OCI-LY7 (cell line): ENCODE measurements around the gene COL18A1.

Experiments
- EZH2phosphoT487 ChIP-seq: fragments of 200-600 bp; sonication (generic); IDR thresholded peaks from 2 replicates; pipeline ENCODE4 v1.6.1; 2018; ENCODE audit warnings: low read depth, borderline replicate concordance, mild to moderate bottlenecking, mixed run types, antibody characterized with exemption, low read length, moderate library complexity, mixed read lengths
- TF ChIP-seq, protein P1 (sequence below): fragments of 200-600 bp; sonication (generic); conservative IDR thresholded peaks from 2 replicates; pipeline ENCODE4 v1.5.1; 2014; ENCODE audit warnings: mild to moderate bottlenecking, antibody characterized with exemption, low read length, moderate library complexity, mixed read lengths

GRCh38 chr21:45494851-45495680, 90.1 kb downstream of the COL18A1 start:
- TF ChIP-seq, protein P1, sequence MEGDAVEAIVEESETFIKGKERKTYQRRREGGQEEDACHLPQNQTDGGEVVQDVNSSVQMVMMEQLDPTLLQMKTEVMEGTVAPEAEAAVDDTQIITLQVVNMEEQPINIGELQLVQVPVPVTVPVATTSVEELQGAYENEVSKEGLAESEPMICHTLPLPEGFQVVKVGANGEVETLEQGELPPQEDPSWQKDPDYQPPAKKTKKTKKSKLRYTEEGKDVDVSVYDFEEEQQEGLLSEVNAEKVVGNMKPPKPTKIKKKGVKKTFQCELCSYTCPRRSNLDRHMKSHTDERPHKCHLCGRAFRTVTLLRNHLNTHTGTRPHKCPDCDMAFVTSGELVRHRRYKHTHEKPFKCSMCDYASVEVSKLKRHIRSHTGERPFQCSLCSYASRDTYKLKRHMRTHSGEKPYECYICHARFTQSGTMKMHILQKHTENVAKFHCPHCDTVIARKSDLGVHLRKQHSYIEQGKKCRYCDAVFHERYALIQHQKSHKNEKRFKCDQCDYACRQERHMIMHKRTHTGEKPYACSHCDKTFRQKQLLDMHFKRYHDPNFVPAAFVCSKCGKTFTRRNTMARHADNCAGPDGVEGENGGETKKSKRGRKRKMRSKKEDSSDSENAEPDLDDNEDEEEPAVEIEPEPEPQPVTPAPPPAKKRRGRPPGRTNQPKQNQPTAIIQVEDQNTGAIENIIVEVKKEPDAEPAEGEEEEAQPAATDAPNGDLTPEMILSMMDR: no peak
- no peak for TF ChIP-seq EZH2phosphoT487
